K562 (cell line): ENCODE results near the gene SYDE1. TPM values are rescaled to one million over a fixed set of nuclear protein-coding genes. Genes with fewer than 3 reads are reported as not detected.
"Not testable (repeated sequence)": the region's sequence is repeated elsewhere in the genome, so short reads cannot be mapped to it uniquely, and the experiment has no call there.

Source experiments
- ATAC-seq: fragments of 200-7000 bp; cut with Tn5 transposase; 3 replicates; pipeline ENCODE4 v1.9.1; 2020; ENCODE audit warnings: moderate library complexity
- BruUV-seq: library from RNA; stranded (reverse); fragments of 400-500 nt; replicated peaks from 2 replicates; lab custom pipeline; 2021; lab: Mats Ljungman, UMichigan
- CTCF ChIA-PET: fragments of 300-600 bp; formaldehyde crosslinking; extraction: SDS; loops from one replicate; lab custom pipeline; 2021; ENCODE audit warnings: low intra/inter-chr PET ratio; lab: Yijun Ruan, JAX
- POLR2A ChIA-PET: fragments of 300-600, 350-650 bp; sonication (Branson Sonifier 250); formaldehyde crosslinking; extraction: SDS; loops from one replicate; lab custom pipeline; 2021; ENCODE audit warnings: antibody characterized with exemption, inconsistent platforms; lab: Yijun Ruan, JAX
- DNase-seq, 4 experiments: peaks; one replicate each; pipeline versions ENCODE4 v3.0.0 to v3.0.0-alpha.2; 2011 to 2018; ENCODE audit warnings: low spot score in 3 of 4, mixed read lengths in 3 of 4; ENCODE audit errors: extremely low read depth in 1 of 4
- FAIRE-seq: peaks from 2 replicates; lab custom pipeline; 2011; peaks lifted over from hg19 to GRCh38; lab: Jason Lieb, UNC
- H2AFZ ChIP-seq: 2 replicates; pipeline ENCODE4 v1.6.0; 2011; ENCODE audit warnings: low read depth, low read length, control low read depth, inconsistent platforms
- H3K27ac ChIP-seq: fragments of 200-600 bp; 3 replicates; pipeline ENCODE4 v1.8.0; 2011; ENCODE audit warnings: low read depth, mild to moderate bottlenecking, control low read depth, inconsistent platforms, low read length, moderate library complexity, mixed read lengths; ENCODE audit errors: extremely low read depth
- H3K27me3 ChIP-seq, 2 experiments: fragments of 300-600 bp in 1 of 2; 2 replicates in 1 of 2; 3 replicates in 1 of 2; pipeline versions ENCODE4 v1.6.0 to v1.8.0; 2011; ENCODE audit warnings: inconsistent platforms in 2 of 2, low read length in 2 of 2, mild to moderate bottlenecking in 1 of 2, mixed read lengths in 1 of 2, moderate library complexity in 1 of 2; ENCODE audit not compliant: control insufficient read depth in 2 of 2, insufficient read depth in 2 of 2
- H3K36me3 ChIP-seq: fragments of 300-600 bp; 3 replicates; pipeline ENCODE4 v1.8.0; 2011; ENCODE audit warnings: mild to moderate bottlenecking, low read length, inconsistent platforms; ENCODE audit not compliant: control insufficient read depth, insufficient read depth
- H3K4me1 ChIP-seq, 2 experiments: fragments of 200-600 bp in 1 of 2; replicated peaks in 1 of 2; 2 replicates in 1 of 2; 3 replicates in 1 of 2; pipeline versions ENCODE4 v1.5.1 to v1.8.0; 2011; ENCODE audit warnings: inconsistent platforms in 2 of 2, low read length in 2 of 2, mild to moderate bottlenecking in 1 of 2, mixed read lengths in 1 of 2, moderate library complexity in 1 of 2; ENCODE audit not compliant: control insufficient read depth in 2 of 2, insufficient read depth in 2 of 2
- H3K4me2 ChIP-seq: 2 replicates; pipeline ENCODE4 v1.6.1; 2011; ENCODE audit warnings: low read length, control low read depth, inconsistent platforms, mixed read lengths; ENCODE audit not compliant: insufficient read depth
- H3K4me3 ChIP-seq: fragments of 200-600 bp; sonication (generic), shearing (Covaris generic); 2 replicates; pipeline ENCODE4 v1.5.1; 2016; ENCODE audit warnings: control low read depth, inconsistent platforms
- H3K79me2 ChIP-seq: fragments of 200-600 bp; 3 replicates; pipeline ENCODE4 v1.8.0; 2011; ENCODE audit warnings: low read length, inconsistent platforms; ENCODE audit not compliant: control insufficient read depth, insufficient read depth
- H3K9ac ChIP-seq, 2 experiments: 2 replicates each; pipeline versions ENCODE4 v1.6.0 to v1.6.1; 2011; ENCODE audit warnings: low read depth in 2 of 2, low read length in 2 of 2, control low read depth in 1 of 2, inconsistent platforms in 1 of 2, mild to moderate bottlenecking in 1 of 2, mixed read lengths in 1 of 2; ENCODE audit not compliant: insufficient read depth in 1 of 2
- H3K9me1 ChIP-seq: one replicate; pipeline ENCODE4 v1.6.0; 2011; ENCODE audit warnings: inconsistent platforms, mild to moderate bottlenecking, low read length, moderate library complexity; ENCODE audit not compliant: control insufficient read depth, insufficient read depth
- H3K9me3 ChIP-seq: replicated peaks from 2 replicates; pipeline ENCODE4 v1.5.1; 2011; ENCODE audit warnings: low read depth, low read length, inconsistent platforms; ENCODE audit not compliant: control insufficient read depth, insufficient read depth
- H4K20me1 ChIP-seq: replicated peaks from 2 replicates; pipeline ENCODE4 v1.6.1; 2011; ENCODE audit warnings: low read length, inconsistent platforms, mixed read lengths; ENCODE audit not compliant: control insufficient read depth, insufficient read depth
- EHMT2 ChIP-seq: fragments of 450-650 bp; IDR thresholded peaks from 2 replicates; pipeline ENCODE4 v1.6.1; 2018; ENCODE audit warnings: antibody characterized with exemption
- MIER1 ChIP-seq: fragments of 450-650 bp; IDR thresholded peaks from 2 replicates; pipeline ENCODE4 v1.6.1; 2016; ENCODE audit warnings: antibody characterized with exemption, mild to moderate bottlenecking, low read depth
- REST ChIP-seq, 2 experiments: fragments of 450-650 bp; formaldehyde crosslinking in 1 of 2; IDR thresholded peaks; 2 replicates each; pipeline versions ENCODE4 v1.4.0 to v1.6.1; 2014 to 2020; ENCODE audit warnings: mild to moderate bottlenecking in 2 of 2, borderline replicate concordance in 1 of 2, low read depth in 1 of 2
- ZNF384 ChIP-seq: IDR thresholded peaks from 2 replicates; pipeline ENCODE4 v1.6.1; 2012; ENCODE audit warnings: low read depth, low read length, improper control_type of control experiment
- WGBS: fragments of 100-300 bp; shearing (Covaris generic); methylation state at CpG from one replicate; pipeline ENCODE4 v1.1.6; 2016; ENCODE audit warnings: low coverage, mixed read lengths; ENCODE audit not compliant: insufficient coverage; ENCODE audit errors: missing lambda C conversion rate; 5-methylcytosine and 5-hydroxymethylcytosine counted together
- in situ Hi-C: fragments of 300-500 bp; cut with MboI; formaldehyde crosslinking; loops from 4 replicates; pipeline ENCODE4 v1.15.0; 2018; ENCODE audit warnings: inconsistent platforms, mixed read lengths
- intact Hi-C: fragments of 100-400 bp; cut with micrococcal nuclease; formaldehyde crosslinking; loops from 2 replicates; pipeline ENCODE4 v1.14.2; 2022
- polyA plus RNA-seq, 8 experiments: library from polyadenylated mRNA; depleted of rRNA in 4 of 8; stranded (reverse) in 5 of 8; unstranded in 3 of 8; fragments of >200 nt; fragmentation: Nextera tagmentation in 2 of 8; fragmentation: Illumina TruSeq in 1 of 8; extraction: Ambion mirVana in 2 of 8; extraction: Trizol in 1 of 8; gene quantifications; 2 replicates each; pipeline versions ENCODE4 v1.2.1 to v1.2.3, GENCODE V29; 2011 to 2014; ENCODE audit warnings: inconsistent platforms in 1 of 8, missing spikeins in 1 of 8
- total RNA-seq, 7 experiments: library from RNA; depleted of rRNA in 6 of 7; stranded (reverse); fragments of >200 nt in 6 of 7; fragmentation: Illumina TruSeq in 2 of 7; extraction: Trizol in 2 of 7; gene quantifications; 2 replicates each; pipeline versions ENCODE4 v1.2.1 to v1.2.3, GENCODE V29; 2011 to 2021; ENCODE audit warnings: low replicate concordance in 1 of 7

Gene SYDE1
- total and polyA plus RNA-seq, 9 of the 15 experiments (the other 6 are each of a cell fraction or from before 2014, with no cell fraction given), result 0.04 TPM; not detected in 8

DNA sequence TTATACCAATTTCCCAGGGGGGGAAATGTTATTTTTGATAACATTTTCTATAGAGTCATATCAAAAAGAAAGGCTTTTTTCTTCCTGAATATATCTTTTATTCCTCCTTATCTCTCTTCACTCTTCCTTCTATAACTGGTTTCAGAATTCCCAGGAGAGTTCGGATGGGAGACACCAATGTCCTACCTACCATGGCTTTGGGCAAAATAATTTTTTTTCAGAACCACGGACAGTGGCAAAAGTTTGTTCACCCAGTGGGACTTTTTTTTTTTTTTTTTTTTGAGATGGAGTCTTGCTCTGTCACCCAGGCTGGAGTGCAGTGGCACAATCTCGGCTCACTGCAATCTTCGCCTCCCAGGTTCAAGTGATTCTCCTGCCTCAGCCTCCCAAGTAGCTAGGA is 27.2 kb upstream of the SYDE1 start:
- not testable (repeated sequence) for FAIRE-seq

More for the DNA sequence above, 27.2 kb upstream of the SYDE1 start:
- H3K27ac ChIP-seq; intact Hi-C loops; H3K4me3 ChIP-seq; BruUV-seq; in situ Hi-C loops; POLR2A ChIA-PET; ATAC-seq; H3K4me1 ChIP-seq; H3K79me2 ChIP-seq; H3K9me1 ChIP-seq; H3K36me3 ChIP-seq; H3K4me2 ChIP-seq; H2AFZ ChIP-seq; H3K9me3 ChIP-seq; H3K9ac ChIP-seq; H4K20me1 ChIP-seq; TF ChIP-seq REST (CRISPR knock-in tag; IDR thresholded peaks at IDR 0.05; ENCODE audit: low read depth): not testable (repeated sequence)
- DNase-seq, result peak in 1 of 4 experiments; percentile 8
- 0% methylated on average over 3 of the region's 4 CpGs for WGBS
- peaks cover 4 to 11% of the 10 kb centered on the region in 2 experiments; a peak in 2 of 5 replicates for H3K27me3 ChIP-seq
- CTCF ChIA-PET, result interaction anchor here (0.7 to 0.8 kb wide), 2 partner anchors 437 to 905 kb away, joined by 3 to 5 read pairs; no protein-coding TSS in a partner anchor
- TF ChIP-seq EHMT2 (peak; percentile 85), ZNF384 (peak; percentile 61), REST (IDR thresholded peaks at IDR 0.05; ENCODE audit: borderline replicate concordance) (peak; percentile 90), MIER1 (peak; percentile 71; the same call in 1 of the 2 replicates)
